A549 (cell line): ENCODE results near the gene OR4Q2. TPM values are rescaled to one million over a fixed set of nuclear protein-coding genes. Genes with fewer than 3 reads are reported as not detected.

Experiments used
- polyA plus RNA-seq, 4 experiments: library from polyadenylated mRNA; depleted of rRNA in 3 of 4; stranded (reverse); fragments of >200 nt; fragmentation: RNase III in 1 of 4; extraction: RNeasy Plus Mini Kit Qiagen cat#74134 plus additional on column Dnase treatment in 1 of 4; gene quantifications; 2 replicates in 3 of 4; 3 replicates in 1 of 4; pipeline ENCODE4 v1.2.3, GENCODE V29; 2011 to 2017

Gene OR4Q2
- polyA plus RNA-seq, 2 of the 4 experiments (the other 2 are of a cell fraction) = not detected

Other genes starting within 250 kb of the OR4Q2 start
- gene OR4M1, start 228.7 kb upstream of the OR4Q2 start, polyA plus RNA-seq (2011; rRNA removed) = not detected in 2 replicates
- not detected in 3 replicates for gene OR4M1, start 228.7 kb upstream of the OR4Q2 start, polyA plus RNA-seq (2017; fragmentation: RNase III; extraction: RNeasy Plus Mini Kit Qiagen cat#74134 plus additional on column Dnase treatment)
- not detected in 2 replicates for gene OR4N2, start 198.4 kb upstream of the OR4Q2 start, polyA plus RNA-seq (2011; rRNA removed)
- gene OR4N2, start 198.4 kb upstream of the OR4Q2 start, polyA plus RNA-seq (2017; fragmentation: RNase III; extraction: RNeasy Plus Mini Kit Qiagen cat#74134 plus additional on column Dnase treatment) = not detected in 3 replicates
- not detected in 2 replicates for gene OR4K2, start 127.0 kb upstream of the OR4Q2 start, polyA plus RNA-seq (2011; rRNA removed)
- not detected in 3 replicates for gene OR4K2, start 127.0 kb upstream of the OR4Q2 start, polyA plus RNA-seq (2017; fragmentation: RNase III; extraction: RNeasy Plus Mini Kit Qiagen cat#74134 plus additional on column Dnase treatment)
- gene OR4K5, start 81.6 kb upstream of the OR4Q2 start, polyA plus RNA-seq (2011; rRNA removed) = not detected in 2 replicates
- gene OR4K5, start 81.6 kb upstream of the OR4Q2 start, polyA plus RNA-seq (2017; fragmentation: RNase III; extraction: RNeasy Plus Mini Kit Qiagen cat#74134 plus additional on column Dnase treatment) = not detected in 3 replicates
- gene OR4K1, start 71.2 kb upstream of the OR4Q2 start, polyA plus RNA-seq (2011; rRNA removed) = not detected in 2 replicates
- gene OR4K1, start 71.2 kb upstream of the OR4Q2 start, polyA plus RNA-seq (2017; fragmentation: RNase III; extraction: RNeasy Plus Mini Kit Qiagen cat#74134 plus additional on column Dnase treatment) = not detected in 3 replicates
- gene OR4K15, start 26.6 kb upstream of the OR4Q2 start, polyA plus RNA-seq (2011; rRNA removed) = not detected in 2 replicates
- gene OR4K15, start 26.6 kb upstream of the OR4Q2 start, polyA plus RNA-seq (2017; fragmentation: RNase III; extraction: RNeasy Plus Mini Kit Qiagen cat#74134 plus additional on column Dnase treatment) = not detected in 3 replicates
- not detected in 2 replicates for gene OR4K14, start 17.1 kb downstream of the OR4Q2 start, polyA plus RNA-seq (2011; rRNA removed)
- gene OR4K14, start 17.1 kb downstream of the OR4Q2 start, polyA plus RNA-seq (2017; fragmentation: RNase III; extraction: RNeasy Plus Mini Kit Qiagen cat#74134 plus additional on column Dnase treatment) = not detected in 3 replicates
- not detected in 2 replicates for gene OR4K13, start 33.9 kb downstream of the OR4Q2 start, polyA plus RNA-seq (2011; rRNA removed)
- gene OR4K13, start 33.9 kb downstream of the OR4Q2 start, polyA plus RNA-seq (2017; fragmentation: RNase III; extraction: RNeasy Plus Mini Kit Qiagen cat#74134 plus additional on column Dnase treatment) = not detected in 3 replicates
- gene OR4L1, start 57.9 kb downstream of the OR4Q2 start, polyA plus RNA-seq (2011; rRNA removed) = not detected in 2 replicates
- not detected in 3 replicates for gene OR4L1, start 57.9 kb downstream of the OR4Q2 start, polyA plus RNA-seq (2017; fragmentation: RNase III; extraction: RNeasy Plus Mini Kit Qiagen cat#74134 plus additional on column Dnase treatment)
- not detected in 2 replicates for gene OR4K17, start 108.6 kb downstream of the OR4Q2 start, polyA plus RNA-seq (2011; rRNA removed)
- gene OR4K17, start 108.6 kb downstream of the OR4Q2 start, polyA plus RNA-seq (2017; fragmentation: RNase III; extraction: RNeasy Plus Mini Kit Qiagen cat#74134 plus additional on column Dnase treatment) = not detected in 3 replicates
- not detected in 2 replicates for gene OR4N5, start 136.7 kb downstream of the OR4Q2 start, polyA plus RNA-seq (2011; rRNA removed)
- not detected in 3 replicates for gene OR4N5, start 136.7 kb downstream of the OR4Q2 start, polyA plus RNA-seq (2017; fragmentation: RNase III; extraction: RNeasy Plus Mini Kit Qiagen cat#74134 plus additional on column Dnase treatment)
- gene OR11G2, start 188.7 kb downstream of the OR4Q2 start, polyA plus RNA-seq (2011; rRNA removed) = not detected in 2 replicates
- not detected in 3 replicates for gene OR11G2, start 188.7 kb downstream of the OR4Q2 start, polyA plus RNA-seq (2017; fragmentation: RNase III; extraction: RNeasy Plus Mini Kit Qiagen cat#74134 plus additional on column Dnase treatment)
- gene OR11H6, start 221.5 kb downstream of the OR4Q2 start, polyA plus RNA-seq (2011; rRNA removed) = not detected in 2 replicates
- gene OR11H6, start 221.5 kb downstream of the OR4Q2 start, polyA plus RNA-seq (2017; fragmentation: RNase III; extraction: RNeasy Plus Mini Kit Qiagen cat#74134 plus additional on column Dnase treatment) = not detected in 3 replicates
- not detected in 2 replicates for gene OR11H7, start 226.8 kb downstream of the OR4Q2 start, polyA plus RNA-seq (2011; rRNA removed)
- gene OR11H7, start 226.8 kb downstream of the OR4Q2 start, polyA plus RNA-seq (2017; fragmentation: RNase III; extraction: RNeasy Plus Mini Kit Qiagen cat#74134 plus additional on column Dnase treatment) = not detected in 3 replicates
- not detected in 2 replicates for gene OR11H4, start 237.1 kb downstream of the OR4Q2 start, polyA plus RNA-seq (2011; rRNA removed)
- not detected in 3 replicates for gene OR11H4, start 237.1 kb downstream of the OR4Q2 start, polyA plus RNA-seq (2017; fragmentation: RNase III; extraction: RNeasy Plus Mini Kit Qiagen cat#74134 plus additional on column Dnase treatment)